HG02798 (cell line): ENCODE data around the gene DOCK9.

Source experiments
- ATAC-seq: cut with Tn5 transposase; IDR thresholded peaks from one replicate; pipeline ENCODE4 v1.9.1; 2021; ENCODE audit warnings: mild to moderate bottlenecking; ENCODE audit not compliant: unreplicated experiment, poor library complexity

DOCK9 gene

GRCh38 chr13:98977568-98978265 lies at the start of gene DOCK9:
Gene DOCK9 (minus strand): TSS chr13:98978064. CDS start chr13:98977909, 155 bp downstream.
- ATAC-seq = no peak

DNA sequence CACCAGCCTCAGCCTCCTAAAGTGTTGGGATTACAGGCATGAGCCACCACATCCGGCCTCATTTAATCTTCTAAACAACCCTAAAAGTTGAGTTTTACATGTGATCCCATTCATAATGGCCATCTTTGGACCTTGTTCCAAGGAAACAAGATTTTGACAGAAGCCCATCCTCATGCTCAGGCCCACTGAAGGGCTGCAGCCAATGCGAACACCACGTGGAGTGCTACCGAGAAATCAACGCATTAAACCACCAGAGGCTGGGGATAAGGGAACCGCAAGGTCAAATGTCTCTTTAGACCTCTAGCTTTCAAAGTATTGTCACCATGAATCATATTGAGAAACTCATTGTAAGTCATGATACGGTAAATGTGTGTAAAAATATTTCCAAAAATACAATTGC lies 49.4 kb upstream of the DOCK9 start:
- ATAC-seq = no peak

GRCh38 chr13:99022941-99023340 lies 45.1 kb upstream of the DOCK9 start:
- ATAC-seq = no peak

GRCh38 chr13:99018418-99019180 lies 40.7 kb upstream of the DOCK9 start:
- no peak for ATAC-seq

GRCh38 chr13:99015606-99016490 lies 38.0 kb upstream of the DOCK9 start:
- ATAC-seq = no peak

GRCh38 chr13:99014522-99014921 lies 36.7 kb upstream of the DOCK9 start:
- no peak for ATAC-seq

DNA sequence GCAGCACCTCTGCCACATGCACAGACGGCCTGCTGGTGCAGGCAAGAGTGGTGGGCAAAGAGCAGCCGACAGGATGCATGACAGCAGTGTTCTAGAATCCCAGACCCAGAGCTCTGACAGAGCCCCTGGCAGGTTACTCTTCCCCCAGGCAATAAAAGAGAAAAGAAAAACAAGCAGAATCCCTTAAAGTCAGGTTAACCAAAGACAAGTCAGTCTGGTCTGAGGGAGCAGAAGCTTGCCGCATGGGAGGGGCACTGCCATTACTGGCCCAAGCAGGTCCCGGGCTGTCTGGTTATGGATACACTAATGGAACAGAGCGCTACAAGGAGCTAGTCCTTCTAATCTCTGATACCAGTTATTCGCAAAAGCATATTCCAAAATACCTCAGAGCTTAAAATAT lies 36.1 kb upstream of the DOCK9 start:
- no peak for ATAC-seq

GRCh38 chr13:99012539-99012938 lies 34.7 kb upstream of the DOCK9 start:
- no peak for ATAC-seq

GRCh38 chr13:99009987-99010551 lies 32.2 kb upstream of the DOCK9 start:
- no peak for ATAC-seq

- no peak for ATAC-seq
Measured at GRCh38 chr13:99008577-99008976, 30.7 kb upstream of the DOCK9 start.

- ATAC-seq = no peak
Measured at GRCh38 chr13:99007414-99007986, 29.6 kb upstream of the DOCK9 start.

DNA sequence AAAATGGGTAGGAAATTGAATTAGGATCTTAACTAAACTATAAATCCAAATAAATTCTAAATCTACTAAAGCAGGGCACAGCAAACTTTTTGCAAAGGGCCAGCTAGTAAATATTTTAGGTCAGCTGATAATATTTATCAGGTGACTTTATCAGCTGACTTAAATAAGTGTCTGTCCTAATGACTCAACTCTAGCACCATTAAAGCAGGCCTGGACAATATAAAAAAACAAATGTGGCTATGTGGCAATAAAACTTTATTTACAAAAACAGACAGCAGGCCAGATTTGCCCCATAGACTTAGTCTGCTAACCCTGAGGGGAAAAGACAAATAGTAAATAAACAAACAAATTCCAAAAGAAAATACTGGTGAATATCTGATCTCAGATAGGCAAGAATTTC lies 27.7 kb upstream of the DOCK9 start:
- ATAC-seq = no peak

- ATAC-seq = no peak
Measured at GRCh38 chr13:99004978-99005377, 27.1 kb upstream of the DOCK9 start.

DNA sequence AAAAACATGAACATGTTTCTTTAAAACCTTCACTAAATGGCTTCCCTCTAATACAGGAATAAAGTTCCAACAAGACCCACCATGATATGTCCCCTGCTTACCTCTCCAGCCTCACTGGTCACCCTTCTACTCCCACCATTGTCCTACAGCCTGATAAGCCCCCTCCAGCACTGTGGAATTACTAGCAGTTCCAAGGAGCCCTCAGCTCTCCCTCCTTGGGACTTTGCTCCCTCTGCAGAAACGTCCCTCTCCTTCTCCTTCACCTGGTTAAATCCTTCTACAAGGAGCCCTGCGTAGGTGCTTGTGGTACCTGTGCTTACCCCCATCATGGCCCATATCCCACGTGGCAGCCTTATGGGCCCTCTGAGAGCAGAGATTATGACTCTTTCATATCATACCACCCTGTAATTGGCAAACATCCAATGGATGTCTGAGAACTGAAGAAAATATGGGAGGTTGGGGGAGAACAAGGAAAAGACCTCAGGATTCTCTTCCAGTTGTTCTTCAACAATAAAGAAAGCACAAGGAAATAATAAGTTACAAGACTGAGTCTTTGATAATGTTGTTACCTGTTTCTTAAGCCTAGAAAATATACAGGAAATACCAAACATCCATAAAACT lies 26.1 kb upstream of the DOCK9 start:
- no peak for ATAC-seq

- no peak for ATAC-seq
Measured at GRCh38 chr13:99003186-99003585, 25.3 kb upstream of the DOCK9 start.

DNA sequence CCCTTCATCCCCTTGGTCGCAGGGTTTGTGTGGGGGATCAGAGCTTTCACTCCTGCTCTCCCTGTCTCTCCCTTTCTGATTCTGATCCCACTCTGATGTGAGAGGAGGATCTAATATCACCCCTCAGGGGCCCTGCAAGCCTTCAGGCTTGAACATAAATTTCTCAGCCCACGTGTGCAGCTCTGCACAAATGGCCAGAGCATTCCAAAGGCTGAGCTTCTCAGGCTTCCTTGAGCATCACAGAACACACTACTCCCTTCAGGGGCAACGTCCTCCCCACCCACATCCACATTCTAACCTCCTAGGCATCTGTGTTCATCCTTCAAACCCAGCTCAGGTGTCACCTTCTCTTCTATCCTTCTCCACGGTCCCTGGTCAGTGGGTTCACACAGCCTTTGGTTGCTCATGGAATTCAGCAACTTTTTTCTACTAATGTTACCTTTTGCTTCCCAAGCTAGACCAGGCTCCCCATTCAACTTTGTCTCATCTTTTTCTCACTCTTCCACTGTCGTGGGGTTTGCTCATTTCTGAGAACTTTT lies 24.4 kb upstream of the DOCK9 start:
- no peak for ATAC-seq

GRCh38 chr13:99000137-99000536 lies 22.3 kb upstream of the DOCK9 start:
- ATAC-seq = no peak

DNA sequence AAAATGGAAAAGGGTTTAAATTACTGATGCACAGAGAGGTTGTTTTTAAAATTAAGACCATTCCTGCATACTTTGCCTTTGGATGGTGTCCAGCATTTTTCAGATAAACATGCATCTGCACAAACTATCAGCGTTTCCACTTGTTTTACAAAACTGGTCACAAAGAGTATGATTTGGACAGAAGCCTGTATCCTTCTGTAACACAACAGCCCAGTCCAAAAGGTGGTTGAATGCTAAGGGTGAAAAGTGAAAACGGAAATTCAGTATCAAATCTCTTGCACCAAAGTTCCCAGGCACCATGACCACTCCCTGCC lies 21.7 kb upstream of the DOCK9 start:
- ATAC-seq = no peak

DNA sequence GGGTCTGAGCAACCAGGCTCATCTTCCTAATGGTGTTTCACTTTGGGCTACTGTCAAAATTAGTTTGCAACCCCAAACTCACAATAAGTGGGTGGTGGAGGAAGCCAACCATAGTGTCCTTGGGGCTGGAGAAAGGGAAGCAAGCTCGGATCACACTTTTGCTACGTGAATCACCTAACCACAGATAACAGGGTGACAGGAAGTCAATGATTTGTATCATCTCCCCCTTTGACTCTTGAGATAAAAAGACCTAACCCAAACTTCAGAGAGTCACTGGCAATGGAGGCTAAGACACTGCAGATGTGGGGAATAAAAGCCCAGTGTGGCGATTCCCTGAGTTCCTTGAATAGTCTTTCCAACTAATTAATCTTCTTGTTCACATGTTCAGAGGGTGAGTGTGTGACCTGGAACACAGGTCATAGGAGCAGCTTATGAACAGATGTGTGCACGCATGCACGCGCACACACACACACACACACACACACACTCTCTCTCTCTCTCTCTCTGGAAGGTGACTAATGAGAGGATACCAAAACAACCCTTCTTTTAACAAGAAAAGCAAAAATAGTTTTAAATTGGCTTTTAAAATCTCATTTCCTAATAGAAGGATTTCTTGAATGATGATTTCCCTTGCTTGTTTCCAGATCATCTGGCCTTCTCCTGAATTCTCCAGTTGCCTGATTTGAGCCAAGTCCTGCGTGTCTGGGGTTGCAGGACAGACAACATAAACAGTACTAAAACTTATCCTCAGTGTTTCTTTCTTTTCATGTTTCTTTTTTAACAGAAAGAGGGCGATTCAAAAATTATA lies 21.2 kb upstream of the DOCK9 start:
- ATAC-seq = no peak
